Activated CD4-positive, alpha-beta memory T cell treated with anti-CD3 and anti-CD28 coated beads, Interleukin-2, amount 10 ng/mL, durations not matched to agents 7 days and 5 days (primary cell): ENCODE results near the gene SOX9. TPM values are rescaled to one million over a fixed set of nuclear protein-coding genes. Genes with fewer than 3 reads are reported as not detected.
"Not testable (repeated sequence)": the region's sequence is repeated elsewhere in the genome, so short reads cannot be mapped to it uniquely, and the experiment has no call there.

Experiments
- CTCF ChIA-PET: fragments of 350-600 bp; sonication (Branson Sonifier 250); formaldehyde crosslinking; loops from one replicate; lab custom pipeline; 2021; ENCODE audit warnings: antibody characterized with exemption, inconsistent platforms; lab: Charles Lee
- POLR2A ChIA-PET: fragments of 350-600 bp; sonication (Branson Sonifier 250); formaldehyde crosslinking; loops from one replicate; lab custom pipeline; 2021; ENCODE audit warnings: antibody characterized with exemption; lab: Charles Lee
- DNase-seq: peaks from one replicate; pipeline ENCODE4 v3.0.0-alpha.2; 2020
- H3K27ac Mint-ChIP-seq: one replicate; pipeline ENCODE4 v1.8.0; 2021; ENCODE audit warnings: mild to moderate bottlenecking, mixed read lengths
- H3K27me3 Mint-ChIP-seq: one replicate; pipeline ENCODE4 v1.8.0; 2021; ENCODE audit warnings: mixed read lengths
- H3K36me3 Mint-ChIP-seq: one replicate; pipeline ENCODE4 v1.8.0; 2021; ENCODE audit warnings: low read depth, mixed read lengths
- H3K4me1 Mint-ChIP-seq: one replicate; pipeline ENCODE4 v1.8.0; 2021; ENCODE audit warnings: mixed read lengths
- H3K4me3 Mint-ChIP-seq: one replicate; pipeline ENCODE4 v1.8.0; 2021; ENCODE audit warnings: mild to moderate bottlenecking, mixed read lengths
- H3K9me3 Mint-ChIP-seq: one replicate; pipeline ENCODE4 v1.8.0; 2021; ENCODE audit warnings: mixed read lengths
- total RNA-seq, 2 experiments: library from RNA; stranded (reverse); gene quantifications; one replicate each; pipeline ENCODE4 v1.2.3, GENCODE V29; 2021

The SOX9 gene
- total RNA-seq, 2 experiments from 2014 or later = not detected

DNA sequence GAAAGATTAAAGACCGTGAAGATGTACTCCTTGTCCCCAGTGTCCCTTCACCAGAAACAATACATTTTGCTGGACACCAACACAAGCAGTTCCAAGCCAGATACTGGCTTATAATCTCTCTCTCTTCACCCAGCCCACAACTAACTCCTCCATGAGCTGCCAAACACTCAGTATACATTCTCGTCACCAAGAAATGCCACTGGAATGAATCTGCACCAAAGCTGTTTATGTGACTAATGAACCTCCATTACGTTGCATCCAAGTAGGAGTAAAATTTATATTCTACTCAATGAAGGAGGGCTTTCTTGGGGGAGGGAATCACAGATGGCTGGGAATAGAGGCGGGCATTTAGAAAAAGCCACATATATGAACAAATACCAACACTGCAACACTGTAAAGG lies 20.9 kb upstream of the SOX9 start:
- ChIA-PET CTCF (no interaction called here), POLR2A (no interaction called here)
- no peaks in the 10 kb centered on the region for H3K36me3 Mint-ChIP-seq
- no peaks in the 10 kb centered on the region for H3K4me1 Mint-ChIP-seq
- H3K27ac Mint-ChIP-seq = no peak overlapping the region
- DNase-seq = no peak
- H3K4me3 Mint-ChIP-seq = no peak overlapping the region
- H3K27me3 Mint-ChIP-seq = no peaks in the 10 kb centered on the region
- H3K9me3 Mint-ChIP-seq = peaks cover 5% of the 10 kb centered on the region

DNA sequence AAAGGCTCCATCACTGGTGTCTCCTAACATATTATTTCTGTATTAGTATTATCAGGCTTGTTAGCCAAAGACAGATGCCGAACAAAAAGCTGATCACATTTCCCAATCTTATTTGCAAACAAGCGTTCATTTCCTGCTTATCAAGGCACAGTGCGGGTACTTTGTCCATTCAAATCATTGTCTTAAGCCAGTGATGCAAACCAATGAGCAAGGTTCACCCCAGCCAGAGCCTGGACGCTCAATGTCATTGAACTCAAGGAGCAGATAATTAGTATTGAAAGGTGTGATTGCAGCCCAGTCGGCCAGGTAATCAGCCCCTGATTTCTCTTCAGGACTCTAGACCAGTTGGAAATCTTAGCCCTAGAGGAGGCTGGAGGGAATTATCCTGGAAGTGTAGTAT lies 20.4 kb upstream of the SOX9 start:
- ChIA-PET POLR2A (no interaction called here), CTCF (no interaction called here)
- peaks cover 5% of the 10 kb centered on the region for H3K9me3 Mint-ChIP-seq
- H3K27ac Mint-ChIP-seq = no peak overlapping the region
- H3K4me3 Mint-ChIP-seq = no peak overlapping the region
- no peaks in the 10 kb centered on the region for H3K4me1 Mint-ChIP-seq
- DNase-seq = no peak
- H3K27me3 Mint-ChIP-seq = no peaks in the 10 kb centered on the region
- H3K36me3 Mint-ChIP-seq = no peaks in the 10 kb centered on the region

DNA sequence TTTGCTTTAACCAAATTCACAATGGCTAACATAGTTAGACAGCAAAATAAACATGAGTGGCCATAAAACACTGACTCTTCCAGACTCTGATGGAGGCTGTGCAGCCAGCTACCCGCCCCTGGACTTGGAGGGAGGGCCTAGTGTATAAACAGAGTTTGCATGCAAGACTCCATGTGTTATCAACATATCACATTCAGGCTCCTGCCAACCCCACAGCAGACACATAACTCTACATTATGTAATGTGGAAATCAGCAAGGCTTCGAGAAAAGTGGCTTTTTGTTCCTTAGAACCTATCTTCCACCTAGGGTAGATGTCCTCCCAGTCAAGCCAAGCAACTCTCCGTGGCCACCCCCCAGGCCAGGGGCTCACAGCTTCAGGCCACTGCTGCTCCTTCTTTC lies 19.3 kb upstream of the SOX9 start:
- Mint-ChIP-seq H3K9me3 (peaks cover 5% of the 10 kb centered on the region), H3K27me3 (no peaks in the 10 kb centered on the region), H3K4me3 (no peak overlapping the region), H3K36me3 (no peaks in the 10 kb centered on the region), H3K4me1 (no peaks in the 10 kb centered on the region), H3K27ac (no peak overlapping the region)
- ChIA-PET POLR2A (no interaction called here), CTCF (no interaction called here)
- DNase-seq = no peak

DNA sequence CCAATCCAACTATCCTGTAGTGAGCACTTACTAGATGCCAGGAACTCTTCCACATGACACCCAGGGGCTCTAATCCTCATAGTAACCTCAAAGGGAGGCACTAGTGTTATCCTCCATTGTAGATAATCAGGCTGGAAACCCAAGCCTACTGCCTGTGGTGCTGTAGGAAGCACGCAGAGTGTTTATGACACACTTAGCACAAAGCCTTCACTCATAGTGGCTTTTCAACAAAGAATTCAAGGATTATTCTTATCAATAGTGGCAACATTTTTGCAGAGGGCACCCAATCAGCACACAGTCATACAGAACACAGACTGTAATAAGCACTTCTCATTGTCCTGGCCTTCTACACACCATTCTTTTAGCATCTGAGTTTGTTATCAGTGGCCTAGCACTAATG lies 18.5 kb upstream of the SOX9 start:
- CTCF ChIA-PET = no interaction called here
- H3K27me3 Mint-ChIP-seq = no peaks in the 10 kb centered on the region
- POLR2A ChIA-PET = no interaction called here
- no peaks in the 10 kb centered on the region for H3K4me1 Mint-ChIP-seq
- H3K27ac Mint-ChIP-seq = no peak overlapping the region
- no peak for DNase-seq
- no peak overlapping the region for H3K4me3 Mint-ChIP-seq
- H3K36me3 Mint-ChIP-seq = no peaks in the 10 kb centered on the region
- H3K9me3 Mint-ChIP-seq = peaks cover 5% of the 10 kb centered on the region

DNA sequence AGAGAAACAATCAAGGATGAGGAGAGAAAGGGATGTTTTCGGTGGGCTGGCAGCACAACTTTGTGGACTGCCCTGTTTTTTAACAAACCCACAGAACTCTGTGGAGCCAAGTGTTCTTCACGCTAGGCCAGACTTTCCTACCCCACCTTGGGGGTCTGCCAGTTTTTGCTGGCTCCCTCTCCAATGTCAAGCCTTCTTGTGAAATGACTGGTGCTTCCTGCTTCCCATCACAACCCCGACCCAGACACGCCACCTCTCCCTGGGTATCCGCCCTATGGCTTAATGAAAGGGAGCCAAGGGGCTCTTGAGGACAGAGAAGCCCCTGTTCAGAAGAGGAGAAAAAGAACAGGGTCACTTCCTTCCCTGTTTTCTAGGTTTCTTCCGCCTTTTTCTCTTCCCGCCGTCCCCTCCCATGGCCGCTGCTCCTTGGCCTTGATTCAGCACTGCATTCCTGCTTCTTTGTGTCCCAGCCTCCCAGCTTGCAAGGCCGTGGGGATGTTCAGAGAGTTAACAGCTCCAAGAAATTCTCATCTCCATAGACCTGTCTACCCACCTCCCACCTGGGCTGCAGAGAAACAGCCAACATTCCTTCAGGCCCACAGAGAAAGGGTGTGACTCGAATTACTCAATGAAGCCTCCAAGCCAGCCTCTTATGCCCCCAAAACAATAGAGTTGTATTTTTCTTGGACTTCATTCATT lies 16.5 kb upstream of the SOX9 start:
- POLR2A ChIA-PET = no interaction called here
- H3K27ac Mint-ChIP-seq = no peak overlapping the region
- no peaks in the 10 kb centered on the region for H3K9me3 Mint-ChIP-seq
- no peak overlapping the region for H3K4me3 Mint-ChIP-seq
- CTCF ChIA-PET = no interaction called here
- H3K36me3 Mint-ChIP-seq = no peaks in the 10 kb centered on the region
- H3K27me3 Mint-ChIP-seq = no peaks in the 10 kb centered on the region
- no peaks in the 10 kb centered on the region for H3K4me1 Mint-ChIP-seq
- DNase-seq = no peak

DNA sequence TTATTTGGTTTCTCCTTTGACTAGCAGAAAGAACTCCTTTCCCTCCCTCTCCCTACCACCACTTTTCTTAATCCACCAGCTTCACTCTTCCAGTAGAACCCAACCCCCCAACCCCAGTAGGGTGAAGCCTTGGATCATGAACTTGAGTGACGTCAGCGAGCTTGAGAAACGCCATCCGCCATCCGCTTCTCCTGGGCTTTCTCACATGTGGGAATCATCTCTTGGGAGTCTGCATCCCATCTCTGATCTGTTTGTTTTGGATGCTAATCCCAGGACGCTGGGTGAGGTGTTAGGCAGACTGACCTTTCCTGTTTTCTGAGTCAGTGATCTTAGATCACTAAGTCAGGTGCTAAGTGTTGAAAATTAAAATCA lies 16.0 kb upstream of the SOX9 start:
- POLR2A ChIA-PET = no interaction called here
- Mint-ChIP-seq H3K27ac (no peak overlapping the region), H3K9me3 (no peaks in the 10 kb centered on the region), H3K4me1 (no peaks in the 10 kb centered on the region), H3K4me3 (no peak overlapping the region), H3K36me3 (no peaks in the 10 kb centered on the region), H3K27me3 (no peaks in the 10 kb centered on the region)
- CTCF ChIA-PET = no interaction called here
- DNase-seq = no peak

DNA sequence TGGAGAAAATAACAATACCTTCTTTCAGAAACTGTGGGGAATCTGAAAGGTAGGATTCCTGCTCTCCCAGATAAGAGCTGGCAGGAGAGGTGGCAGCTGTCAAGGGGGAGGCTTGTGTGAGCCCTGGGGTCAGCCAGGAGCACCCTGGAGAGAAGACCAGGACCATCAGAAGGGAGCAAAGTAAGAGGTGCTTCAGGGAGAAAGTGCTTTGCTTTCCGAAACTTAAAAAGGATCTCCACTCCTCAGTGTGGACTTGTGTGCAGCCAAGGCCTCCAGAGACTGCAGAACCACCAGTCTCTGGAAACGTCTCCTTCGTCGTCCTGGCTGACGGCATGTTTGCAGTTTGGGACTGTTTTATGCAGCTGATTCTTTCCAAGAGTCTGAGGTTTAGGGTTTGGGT lies 13.7 kb upstream of the SOX9 start:
- no peaks in the 10 kb centered on the region for H3K36me3 Mint-ChIP-seq

DNA sequence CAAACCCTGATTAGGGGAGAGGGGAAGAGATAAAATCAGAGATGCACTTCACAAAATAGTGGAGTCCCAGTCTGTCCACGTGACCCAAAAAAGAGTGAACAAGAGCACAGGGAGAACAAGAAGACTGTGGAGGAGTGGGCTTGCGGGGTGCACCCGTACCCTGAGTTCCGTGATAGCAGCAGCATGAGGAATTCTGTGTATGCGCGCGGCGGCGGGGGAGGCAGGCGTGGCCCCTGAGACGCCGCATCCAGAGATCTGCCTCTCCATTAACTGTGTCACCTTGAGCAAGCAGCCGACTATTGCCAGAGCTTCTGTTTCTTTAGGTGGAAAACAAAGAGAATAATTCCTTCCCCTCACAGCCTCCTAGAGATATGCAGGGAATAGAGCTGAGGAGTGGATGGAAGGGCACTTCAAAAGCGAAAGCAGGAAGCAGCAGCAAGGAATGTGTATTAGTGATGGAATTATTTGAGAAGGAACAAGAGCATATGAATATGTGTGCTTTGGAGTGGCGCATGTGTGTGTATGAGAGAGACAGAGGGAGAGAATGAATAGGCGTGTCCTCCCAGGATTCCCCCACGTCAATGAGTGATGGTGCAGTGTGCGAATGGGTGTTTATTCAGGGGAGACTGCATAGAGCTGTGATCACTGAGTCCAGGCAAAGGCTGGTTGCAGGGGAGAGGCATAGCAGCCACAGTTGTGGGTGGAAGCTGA lies 10.4 kb upstream of the SOX9 start:
- no peaks in the 10 kb centered on the region for H3K9me3 Mint-ChIP-seq
- peaks cover 10% of the 10 kb centered on the region for H3K27me3 Mint-ChIP-seq
- ChIA-PET POLR2A (no interaction called here), CTCF (no interaction called here)
- no peak overlapping the region for H3K27ac Mint-ChIP-seq
- no peak overlapping the region for H3K4me3 Mint-ChIP-seq
- H3K4me1 Mint-ChIP-seq = no peaks in the 10 kb centered on the region
- DNase-seq = no peak
- peaks cover 2% of the 10 kb centered on the region for H3K36me3 Mint-ChIP-seq

More for the DNA sequence above, 13.7 kb upstream of the SOX9 start:
- DNase-seq = no peak
- Mint-ChIP-seq H3K9me3 (no peaks in the 10 kb centered on the region), H3K4me1 (no peaks in the 10 kb centered on the region), H3K27ac (no peak overlapping the region), H3K4me3 (no peak overlapping the region), H3K27me3 (no peaks in the 10 kb centered on the region)
- POLR2A ChIA-PET = no interaction called here
- CTCF ChIA-PET = no interaction called here

DNA sequence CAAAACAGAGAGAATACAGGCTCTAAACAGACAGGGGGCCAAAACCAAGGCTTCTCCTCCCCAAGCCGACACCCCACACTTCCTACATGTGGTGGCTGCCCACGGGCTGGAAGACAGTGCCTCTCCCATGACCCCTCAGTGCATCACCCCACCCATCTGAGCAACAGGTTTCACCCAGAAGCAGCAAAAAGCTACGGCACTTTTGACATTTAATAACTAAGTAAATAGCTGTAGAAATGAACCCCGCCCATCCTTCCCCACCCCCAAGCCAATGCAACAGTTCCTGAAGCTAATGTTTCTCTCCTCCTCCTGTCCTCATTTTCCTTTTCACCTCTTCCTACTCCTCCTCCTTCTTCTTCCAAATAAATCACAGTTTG lies 9.9 kb upstream of the SOX9 start:
- H3K27ac Mint-ChIP-seq = no peak overlapping the region
- no peaks in the 10 kb centered on the region for H3K4me1 Mint-ChIP-seq
- no peaks in the 10 kb centered on the region for H3K9me3 Mint-ChIP-seq
- H3K4me3 Mint-ChIP-seq = no peak overlapping the region
- peaks cover 13% of the 10 kb centered on the region for H3K27me3 Mint-ChIP-seq
- DNase-seq = no peak
- H3K36me3 Mint-ChIP-seq = peaks cover 3% of the 10 kb centered on the region
- ChIA-PET CTCF (no interaction called here), POLR2A (no interaction called here)

DNA sequence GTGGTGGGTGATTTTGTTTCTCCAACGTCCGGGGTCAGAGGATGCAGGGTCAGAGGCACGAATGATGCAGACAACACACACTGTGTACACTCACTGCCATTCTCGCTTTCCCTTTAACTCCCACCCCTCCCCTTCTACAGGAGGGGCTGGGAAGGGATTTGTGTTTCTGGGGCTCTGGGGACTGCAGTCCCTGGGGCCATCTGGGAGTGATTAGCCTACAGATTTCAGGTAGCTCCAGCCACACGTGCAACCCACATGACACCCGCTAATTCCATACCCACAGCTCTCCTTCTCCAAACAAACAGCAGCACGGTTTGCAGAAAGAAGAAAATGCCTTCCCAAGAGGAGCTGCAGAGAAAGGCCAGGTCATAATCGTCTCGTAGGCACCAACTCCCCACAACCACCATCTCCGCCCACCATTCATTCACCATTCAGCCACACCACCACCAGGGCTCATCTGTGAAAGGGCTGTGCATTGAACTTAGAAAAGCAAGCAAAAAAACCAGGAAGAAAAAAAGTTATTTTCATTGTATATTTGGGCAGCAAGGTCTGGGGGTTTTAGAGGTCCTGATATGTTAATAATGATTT lies 9.4 kb upstream of the SOX9 start:
- peaks cover 18% of the 10 kb centered on the region for H3K27me3 Mint-ChIP-seq

DNA sequence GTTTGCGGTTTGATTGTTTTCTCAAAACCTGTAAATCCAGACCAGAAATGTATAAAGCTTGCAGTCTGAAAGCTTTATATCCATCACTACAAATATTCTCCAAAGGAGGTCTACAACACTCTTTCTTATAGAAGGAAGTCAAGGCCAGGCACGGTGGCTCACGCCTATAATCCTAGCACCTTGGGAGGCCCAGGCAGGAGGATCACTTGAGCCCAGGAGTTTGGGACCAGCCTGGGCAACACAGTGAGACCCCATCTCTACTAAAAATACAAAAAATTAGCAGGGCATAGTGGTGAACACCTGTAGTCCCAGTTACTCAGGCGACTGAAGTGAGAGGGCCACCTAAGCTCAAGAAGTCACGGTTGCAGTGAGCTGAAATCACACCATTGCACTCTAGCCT lies 8.9 kb upstream of the SOX9 start:
- H3K27ac Mint-ChIP-seq, DNase-seq, H3K4me1 Mint-ChIP-seq, H3K9me3 Mint-ChIP-seq, POLR2A ChIA-PET, H3K4me3 Mint-ChIP-seq, H3K36me3 Mint-ChIP-seq, CTCF ChIA-PET: not testable (repeated sequence)
- peaks cover 23% of the 10 kb centered on the region for H3K27me3 Mint-ChIP-seq

More for the DNA sequence above, 9.4 kb upstream of the SOX9 start:
- H3K9me3 Mint-ChIP-seq = no peaks in the 10 kb centered on the region
- H3K4me1 Mint-ChIP-seq = no peaks in the 10 kb centered on the region
- ChIA-PET CTCF (no interaction called here), POLR2A (no interaction called here)
- no peak overlapping the region for H3K4me3 Mint-ChIP-seq
- no peak overlapping the region for H3K27ac Mint-ChIP-seq
- no peak for DNase-seq
- H3K36me3 Mint-ChIP-seq = peaks cover 3% of the 10 kb centered on the region

DNA sequence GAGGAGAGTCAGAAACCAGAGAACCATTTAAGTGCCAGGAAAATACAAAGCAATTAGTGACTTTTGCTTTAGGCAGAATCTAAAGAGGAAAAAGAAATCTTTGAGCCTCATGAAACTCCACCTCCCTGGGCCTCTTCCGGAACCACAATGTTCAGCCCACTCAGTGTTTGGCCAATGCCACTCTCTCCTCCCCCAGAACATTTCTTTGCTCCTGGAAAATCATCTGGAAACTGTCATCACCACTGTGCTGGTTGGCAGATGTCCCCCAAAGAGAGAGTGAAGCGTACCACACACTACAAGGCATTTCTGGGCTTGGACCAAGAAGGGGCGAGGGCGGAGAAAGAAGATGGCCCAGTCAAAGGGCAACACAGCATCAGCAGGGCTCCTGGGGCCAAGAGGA lies 7.1 kb upstream of the SOX9 start:
- DNase-seq = no peak
- ChIA-PET POLR2A (no interaction called here), CTCF (no interaction called here)
- H3K9me3 Mint-ChIP-seq = no peaks in the 10 kb centered on the region
- H3K36me3 Mint-ChIP-seq = peaks cover 3% of the 10 kb centered on the region
- H3K4me1 Mint-ChIP-seq = peaks cover 2% of the 10 kb centered on the region
- no peak overlapping the region for H3K4me3 Mint-ChIP-seq
- H3K27me3 Mint-ChIP-seq = peaks cover 37% of the 10 kb centered on the region
- H3K27ac Mint-ChIP-seq = no peak overlapping the region

DNA sequence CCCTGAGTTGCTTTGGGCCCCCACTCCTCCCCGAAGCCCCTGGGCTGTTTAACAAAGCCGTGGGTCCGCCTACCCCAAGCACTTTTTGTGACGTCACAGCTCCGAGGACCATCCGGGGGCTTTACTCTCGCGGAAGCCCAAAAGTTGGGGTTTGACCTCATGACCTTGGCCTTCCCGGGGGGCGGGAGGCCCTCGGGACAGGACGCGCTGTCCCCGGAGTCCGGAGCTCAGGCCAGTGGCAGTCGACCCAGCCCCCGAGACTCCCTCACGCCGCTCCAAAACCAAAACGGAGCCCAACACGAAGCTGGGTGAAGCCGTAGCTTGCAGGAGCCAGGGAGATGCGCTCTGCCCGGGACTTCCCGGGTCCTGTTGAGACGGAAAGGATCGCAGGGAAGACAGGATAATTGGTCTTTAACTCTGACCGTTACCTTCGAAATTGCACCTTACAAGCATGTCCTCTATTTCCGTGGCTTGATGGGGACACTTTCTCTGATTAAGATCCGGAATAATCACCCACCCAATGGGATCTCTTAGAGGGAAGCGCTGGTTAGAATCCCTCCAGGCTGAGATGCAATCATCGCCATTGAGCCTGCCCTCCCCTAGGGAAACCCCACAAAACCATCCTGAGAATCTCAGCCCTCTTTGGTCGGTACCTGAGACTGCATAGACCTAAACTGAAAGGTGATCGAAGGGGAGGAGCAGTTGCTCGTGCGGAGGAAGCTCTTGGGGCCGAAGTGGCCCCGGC lies 4.9 kb upstream of the SOX9 start:
- Mint-ChIP-seq H3K4me1 (peaks cover 2% of the 10 kb centered on the region), H3K4me3 (no peak overlapping the region), H3K36me3 (peaks cover 3% of the 10 kb centered on the region), H3K27ac (no peak overlapping the region), H3K27me3 (peaks cover 56% of the 10 kb centered on the region), H3K9me3 (no peaks in the 10 kb centered on the region)
- DNase-seq = no peak
- POLR2A ChIA-PET = no interaction called here
- CTCF ChIA-PET = no interaction called here
